SJCRH30 (cell line): ENCODE results near the gene ARHGEF12. TPM values are rescaled to one million over a fixed set of nuclear protein-coding genes. Genes with fewer than 3 reads are reported as not detected.
A peak's percentile ranks its signal among the peaks of the same experiment; 100 is the strongest.

Experiments
- DNase-seq, 2 experiments: peaks; one replicate each; pipeline ENCODE4 v3.0.0-alpha.2; 2015 to 2020
- H3K27ac ChIP-seq: fragments of 250-450 bp; sonication (Bioruptor Pico); 2 replicates; pipeline ENCODE4 v1.5.1; 2020; ENCODE audit warnings: mild to moderate bottlenecking, moderate library complexity
- H3K27me3 ChIP-seq: fragments of 250-450 bp; sonication (Bioruptor Pico); 2 replicates; pipeline ENCODE4 v1.5.1; 2020; ENCODE audit warnings: mild to moderate bottlenecking, moderate library complexity
- H3K36me3 ChIP-seq: fragments of 250-450 bp; sonication (Bioruptor Pico); 2 replicates; pipeline ENCODE4 v1.5.1; 2020; ENCODE audit warnings: mild to moderate bottlenecking, moderate library complexity
- H3K4me1 ChIP-seq: fragments of 250-450 bp; sonication (Bioruptor Pico); 2 replicates; pipeline ENCODE4 v1.5.1; 2020; ENCODE audit warnings: mild to moderate bottlenecking, moderate library complexity
- H3K4me3 ChIP-seq: fragments of 250-450 bp; sonication (Bioruptor Pico); 2 replicates; pipeline ENCODE4 v1.5.1; 2020; ENCODE audit warnings: mild to moderate bottlenecking, moderate library complexity
- H3K9me3 ChIP-seq: fragments of 250-450 bp; sonication (Bioruptor Pico); replicated peaks from 2 replicates; pipeline ENCODE4 v1.5.1; 2020; ENCODE audit warnings: mild to moderate bottlenecking, moderate library complexity
- total RNA-seq: library from RNA; depleted of rRNA; stranded (reverse); fragments of >200 nt; shearing (Covaris generic); gene quantifications from 2 replicates; pipeline ENCODE4 v1.2.3, GENCODE V29; 2014

Gene ARHGEF12
- total RNA-seq, 1 experiment from 2014 or later = 36.2 TPM

- DNase-seq = no peak
- Histone ChIP-seq H3K27me3 (no peaks in the 10 kb centered on the region), H3K4me3 (no peak overlapping the region), H3K4me1 (no peaks in the 10 kb centered on the region), H3K36me3 (no peaks in the 10 kb centered on the region), H3K9me3 (no peaks in the 10 kb centered on the region), H3K27ac (no peak overlapping the region)
Observed at GRCh38 chr11:120510406-120511115, 174.3 kb downstream of the ARHGEF12 start.

- peak within 1 kb of the TSS; percentile 47 for H3K4me3 ChIP-seq
- DNase-seq = peak; percentile 68 to 80
- no peaks in the 10 kb centered on the region for H3K36me3 ChIP-seq
- H3K27ac ChIP-seq = no peak within 1 kb of the TSS
- no peaks in the 10 kb centered on the region for H3K9me3 ChIP-seq
- H3K4me1 ChIP-seq = peaks cover 2% of the 10 kb centered on the region; the same call in 1 of the 2 replicates
- no peaks in the 10 kb centered on the region for H3K27me3 ChIP-seq
Observed at GRCh38 chr11:120511116-120511819, 175.1 kb downstream of the ARHGEF12 start, which contains the start of gene GRIK4. Gene GRIK4, plus strand, starts transcription at chr11:120511748. Its CDS starts 148,571 bp downstream, at chr11:120660319.

GRCh38 chr11:120511820-120512738 is 175.9 kb downstream of the ARHGEF12 start:
- no peak overlapping the region for H3K27ac ChIP-seq
- H3K9me3 ChIP-seq = no peaks in the 10 kb centered on the region
- H3K4me1 ChIP-seq = peaks cover 9% of the 10 kb centered on the region
- no peaks in the 10 kb centered on the region for H3K36me3 ChIP-seq
- no peaks in the 10 kb centered on the region for H3K27me3 ChIP-seq
- DNase-seq = no peak
- no peak overlapping the region for H3K4me3 ChIP-seq

GRCh38 chr11:120512739-120513435 is 176.7 kb downstream of the ARHGEF12 start:
- H3K4me3 ChIP-seq = no peak overlapping the region
- H3K4me1 ChIP-seq = peaks cover 12% of the 10 kb centered on the region
- no peak overlapping the region for H3K27ac ChIP-seq
- H3K9me3 ChIP-seq = no peaks in the 10 kb centered on the region
- no peaks in the 10 kb centered on the region for H3K36me3 ChIP-seq
- no peak for DNase-seq
- H3K27me3 ChIP-seq = no peaks in the 10 kb centered on the region

- no peak for DNase-seq
- no peaks in the 10 kb centered on the region for H3K27me3 ChIP-seq
- peaks cover 15% of the 10 kb centered on the region for H3K4me1 ChIP-seq
- H3K9me3 ChIP-seq = no peaks in the 10 kb centered on the region
- no peak overlapping the region for H3K4me3 ChIP-seq
- H3K36me3 ChIP-seq = no peaks in the 10 kb centered on the region
- no peak overlapping the region for H3K27ac ChIP-seq
Observed at GRCh38 chr11:120513436-120514315, 177.5 kb downstream of the ARHGEF12 start.

GRCh38 chr11:120514541-120515121 is 178.4 kb downstream of the ARHGEF12 start:
- DNase-seq = no peak

GRCh38 chr11:120515186-120515723 is 179.0 kb downstream of the ARHGEF12 start:
- H3K4me3 ChIP-seq = no peak overlapping the region
- no peak overlapping the region for H3K27ac ChIP-seq
- H3K9me3 ChIP-seq = no peaks in the 10 kb centered on the region
- H3K36me3 ChIP-seq = no peaks in the 10 kb centered on the region
- H3K4me1 ChIP-seq = peaks cover 15% of the 10 kb centered on the region
- H3K27me3 ChIP-seq = no peaks in the 10 kb centered on the region
- no peak for DNase-seq

More at GRCh38 chr11:120514541-120515121, 178.4 kb downstream of the ARHGEF12 start:
- Histone ChIP-seq H3K27ac (no peak overlapping the region), H3K36me3 (no peaks in the 10 kb centered on the region), H3K27me3 (no peaks in the 10 kb centered on the region), H3K4me3 (no peak overlapping the region), H3K4me1 (peaks cover 15% of the 10 kb centered on the region), H3K9me3 (no peaks in the 10 kb centered on the region)

GRCh38 chr11:120516461-120517389 is 180.5 kb downstream of the ARHGEF12 start:
- no peaks in the 10 kb centered on the region for H3K9me3 ChIP-seq
- H3K4me3 ChIP-seq = peak overlapping the region; percentile 33
- no peak for DNase-seq
- peak overlapping the region; percentile 73 for H3K27ac ChIP-seq
- H3K27me3 ChIP-seq = no peaks in the 10 kb centered on the region
- peaks cover 15% of the 10 kb centered on the region for H3K4me1 ChIP-seq
- no peaks in the 10 kb centered on the region for H3K36me3 ChIP-seq

- Histone ChIP-seq H3K36me3 (no peaks in the 10 kb centered on the region), H3K4me1 (peaks cover 15% of the 10 kb centered on the region), H3K27me3 (no peaks in the 10 kb centered on the region), H3K4me3 (peak overlapping the region; percentile 33), H3K27ac (peak overlapping the region; percentile 73), H3K9me3 (no peaks in the 10 kb centered on the region)
- DNase-seq = peak; percentile 81 to 82
Observed at GRCh38 chr11:120517390-120517761, 181.2 kb downstream of the ARHGEF12 start.

- Histone ChIP-seq H3K27me3 (no peaks in the 10 kb centered on the region), H3K9me3 (no peaks in the 10 kb centered on the region), H3K4me3 (peak overlapping the region; percentile 33), H3K36me3 (no peaks in the 10 kb centered on the region), H3K27ac (peak overlapping the region; percentile 73), H3K4me1 (peaks cover 15% of the 10 kb centered on the region)
- DNase-seq = peak; percentile 26 to 34
Observed at GRCh38 chr11:120517801-120518291, 181.6 kb downstream of the ARHGEF12 start.

GRCh38 chr11:120518356-120518755 is 182.1 kb downstream of the ARHGEF12 start:
- Histone ChIP-seq H3K4me3 (no peak overlapping the region; the same call in 1 of the 2 replicates), H3K27me3 (no peaks in the 10 kb centered on the region), H3K36me3 (no peaks in the 10 kb centered on the region), H3K9me3 (no peaks in the 10 kb centered on the region), H3K27ac (no peak overlapping the region), H3K4me1 (peaks cover 15% of the 10 kb centered on the region)
- DNase-seq = no peak

GRCh38 chr11:120519474-120519873 is 183.3 kb downstream of the ARHGEF12 start:
- Histone ChIP-seq H3K4me1 (peaks cover 15% of the 10 kb centered on the region), H3K36me3 (no peaks in the 10 kb centered on the region), H3K27ac (no peak overlapping the region), H3K27me3 (no peaks in the 10 kb centered on the region), H3K4me3 (no peak overlapping the region), H3K9me3 (no peaks in the 10 kb centered on the region)
- DNase-seq = no peak
